GM18526 (cell line): ENCODE data around the gene ICOSLG.
"Not testable (repeated sequence)": the region's sequence is repeated elsewhere in the genome, so short reads cannot be mapped to it uniquely, and the experiment has no call there.

Source experiments
- POLR2A ChIP-seq: IDR thresholded peaks from 3 replicates; pipeline ENCODE4 v1.6.1; 2011; ENCODE audit not compliant: insufficient read length; ENCODE audit errors: extremely low read depth

Gene ICOSLG, protein sequence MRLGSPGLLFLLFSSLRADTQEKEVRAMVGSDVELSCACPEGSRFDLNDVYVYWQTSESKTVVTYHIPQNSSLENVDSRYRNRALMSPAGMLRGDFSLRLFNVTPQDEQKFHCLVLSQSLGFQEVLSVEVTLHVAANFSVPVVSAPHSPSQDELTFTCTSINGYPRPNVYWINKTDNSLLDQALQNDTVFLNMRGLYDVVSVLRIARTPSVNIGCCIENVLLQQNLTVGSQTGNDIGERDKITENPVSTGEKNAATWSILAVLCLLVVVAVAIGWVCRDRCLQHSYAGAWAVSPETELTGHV

GRCh38 chr21:44240842-44241241 lies at the start of gene ICOSLG:
Gene ICOSLG (minus strand): TSS chr21:44240943. CDS start chr21:44240817, 126 bp downstream.
- TF ChIP-seq POLR2A: not testable (repeated sequence)

- TF ChIP-seq POLR2A: no peak
These were observed 48.8 kb upstream of the ICOSLG start for GRCh38 chr21:44289381-44290010.

GRCh38 chr21:44288251-44289110 lies 47.7 kb upstream of the ICOSLG start:
- TF ChIP-seq POLR2A: no peak

DNA sequence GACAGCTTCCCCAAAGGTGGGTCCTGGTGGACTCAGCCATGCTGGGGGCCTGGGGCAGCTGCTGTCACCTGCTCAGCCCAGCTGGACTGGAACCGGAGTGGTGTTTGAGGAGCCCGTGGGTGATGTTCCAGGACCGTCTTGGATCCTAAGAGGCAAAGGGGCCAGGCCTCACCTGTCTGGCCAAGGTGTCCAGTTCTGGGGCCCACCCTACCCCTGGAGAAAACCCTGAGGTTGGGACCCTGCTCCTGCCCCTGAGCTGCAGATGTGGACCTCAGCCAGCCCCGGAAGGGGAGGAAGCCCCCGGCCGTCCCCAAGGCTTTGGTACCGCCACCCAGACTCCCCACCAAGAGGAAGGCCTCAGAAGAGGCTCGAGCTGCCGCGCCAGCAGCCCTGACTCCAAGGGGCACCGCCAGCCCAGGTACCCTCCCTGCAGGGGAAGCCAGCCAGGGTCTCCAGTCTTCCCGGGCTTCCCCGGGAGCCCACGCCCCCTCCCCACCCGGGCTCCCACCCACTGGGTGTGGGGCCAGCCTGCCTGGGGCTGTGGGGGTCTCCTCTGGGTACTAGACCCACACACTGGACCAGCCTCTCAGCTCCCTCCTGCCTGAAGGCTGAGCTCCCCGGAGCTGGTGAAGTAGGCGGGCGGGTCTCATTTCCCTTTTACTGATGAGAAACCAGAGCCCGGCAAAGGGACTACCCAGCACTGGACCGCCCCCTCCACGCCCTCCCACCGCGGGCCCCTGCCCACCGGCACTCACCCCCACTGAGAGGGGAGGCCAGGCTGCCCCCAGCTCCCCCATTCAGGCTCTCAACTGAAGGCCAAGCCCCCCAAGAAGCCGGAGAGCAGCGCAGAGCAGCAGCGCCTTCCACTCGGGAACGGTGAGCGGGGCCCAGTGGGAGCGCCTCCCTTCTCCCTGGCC lies 46.2 kb upstream of the ICOSLG start:
- TF ChIP-seq POLR2A: no peak

DNA sequence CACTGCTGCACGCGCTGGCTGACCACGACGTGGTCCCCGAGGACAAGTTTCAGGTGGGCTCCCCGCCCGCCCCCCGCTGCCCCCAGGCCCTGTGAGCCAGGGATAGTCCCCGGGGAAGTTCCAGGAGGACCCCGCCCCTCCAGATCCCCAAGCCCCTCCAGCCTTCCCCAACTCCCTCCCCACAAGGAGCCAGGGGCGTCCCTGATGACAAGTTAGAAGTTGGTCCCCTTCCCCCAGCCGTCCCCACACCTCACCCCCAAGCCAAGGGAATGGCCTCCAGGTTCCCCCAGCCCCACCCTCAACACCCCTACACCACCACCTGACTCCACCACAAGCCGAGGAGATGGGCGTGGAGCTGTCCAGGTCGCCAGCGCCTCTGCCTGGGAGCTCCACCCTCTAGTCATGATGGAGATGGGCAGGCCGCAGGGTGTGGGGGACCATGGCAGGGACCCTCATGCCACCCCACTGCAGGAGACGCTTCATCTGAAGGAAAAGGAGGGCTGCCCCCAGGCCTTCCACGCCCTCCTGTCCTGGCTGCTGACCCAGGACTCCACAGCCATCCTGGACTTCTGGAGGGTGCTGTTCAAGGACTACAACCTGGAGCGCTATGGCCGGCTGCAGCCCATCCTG lies 45.5 kb upstream of the ICOSLG start:
- no peak for TF ChIP-seq POLR2A

DNA sequence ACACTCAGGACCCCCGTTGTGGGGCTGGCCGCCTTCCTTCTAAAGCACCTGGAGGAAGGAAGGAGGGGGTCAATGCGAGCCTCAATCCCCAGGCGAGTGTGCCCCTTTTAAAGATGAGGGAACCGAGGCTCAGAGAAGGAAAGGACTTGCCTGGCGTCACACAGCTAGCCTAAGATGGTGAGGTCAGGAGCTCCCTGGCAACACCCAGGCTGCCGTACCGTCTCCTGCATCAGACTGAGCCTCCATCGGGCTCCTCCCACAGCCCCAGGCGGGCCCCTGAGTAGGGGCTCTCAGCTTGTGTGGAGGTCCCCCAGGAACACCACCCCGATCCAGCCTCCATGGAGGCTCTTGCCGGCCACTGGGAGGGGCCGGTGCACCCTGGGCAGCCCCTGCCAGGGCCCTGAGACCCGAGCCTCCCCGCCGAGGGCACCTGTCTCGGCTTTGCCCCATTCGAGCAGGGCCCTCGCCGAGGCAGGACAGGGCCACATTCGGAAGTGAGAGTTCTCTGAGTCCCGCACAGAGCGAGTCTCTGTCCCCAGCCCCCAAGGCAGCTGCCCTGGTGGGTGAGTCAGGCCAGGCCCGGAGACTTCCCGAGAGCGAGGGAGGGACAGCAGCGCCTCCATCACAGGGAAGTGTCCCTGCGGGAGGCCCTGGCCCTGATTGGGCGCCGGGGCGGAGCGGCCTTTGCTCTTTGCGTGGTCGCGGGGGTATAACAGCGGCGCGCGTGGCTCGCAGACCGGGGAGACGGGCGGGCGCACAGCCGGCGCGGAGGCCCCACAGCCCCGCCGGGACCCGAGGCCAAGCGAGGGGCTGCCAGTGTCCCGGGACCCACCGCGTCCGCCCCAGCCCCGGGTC lies 44.6 kb upstream of the ICOSLG start, which contains the start of gene AIRE:
AIRE (plus strand) TSS at position 739 of the 855 bp plus-strand sequence. CDS start 131 bp downstream, outside the sequence.
- TF ChIP-seq POLR2A: no peak

DNA sequence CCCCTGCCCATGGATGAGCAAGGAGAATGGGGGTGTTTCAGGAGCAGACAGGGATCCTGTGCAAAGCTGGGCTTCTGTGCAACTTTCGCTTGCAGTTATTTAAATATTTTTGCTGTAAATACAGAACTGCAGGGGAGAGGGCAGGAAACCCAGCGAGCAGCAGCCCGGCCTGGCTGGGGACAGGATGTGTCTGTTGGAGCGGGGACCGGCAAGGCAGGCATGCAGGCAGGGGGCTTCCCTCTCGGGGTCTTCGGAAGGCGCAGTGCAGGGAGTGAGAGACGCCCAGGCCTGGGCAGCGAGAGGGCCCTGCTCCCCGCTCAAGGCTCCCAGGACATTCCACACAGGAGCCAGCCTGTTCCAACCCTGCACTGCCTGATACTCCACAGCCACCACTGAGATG lies 43.2 kb upstream of the ICOSLG start:
- TF ChIP-seq POLR2A: no peak

DNA sequence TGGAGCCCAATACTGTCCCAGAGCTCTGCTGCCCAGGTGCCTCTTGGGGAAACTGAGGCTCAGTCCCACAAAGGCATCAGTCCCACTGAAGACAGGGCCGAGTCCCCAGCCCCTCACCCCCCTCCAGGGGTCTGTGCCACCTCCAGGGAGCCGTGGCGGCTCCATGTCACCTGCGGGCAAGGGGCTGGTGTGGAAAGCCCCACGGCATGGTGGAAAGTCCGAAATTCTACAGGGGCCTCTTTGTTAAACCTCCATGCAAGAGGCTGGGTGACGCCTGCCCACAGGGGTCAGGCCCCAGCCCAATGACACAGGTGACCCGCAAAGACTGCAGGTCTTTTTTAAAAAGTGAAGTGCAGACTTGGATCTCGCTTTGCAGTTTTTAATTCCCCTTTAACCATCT lies 41.6 kb upstream of the ICOSLG start:
- TF ChIP-seq POLR2A: no peak

DNA sequence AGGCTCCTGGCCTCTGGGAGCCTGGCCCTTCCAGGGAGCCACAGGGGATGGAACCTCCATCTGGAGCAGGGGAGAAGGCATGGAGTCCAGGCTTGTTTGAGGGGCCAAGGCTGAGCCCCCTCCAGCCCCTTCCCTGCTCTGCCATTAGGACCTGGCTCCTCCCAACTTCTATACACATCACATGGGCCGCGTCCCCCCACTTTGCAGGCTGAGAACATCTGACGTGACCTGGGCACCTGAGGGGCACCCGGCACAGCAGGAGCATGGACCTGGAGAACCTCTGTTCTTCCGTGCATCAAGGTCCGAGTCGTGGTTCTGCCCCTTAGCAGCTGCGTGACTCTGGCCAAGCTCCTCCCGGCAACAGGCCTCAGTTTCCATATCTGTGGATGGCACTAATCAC lies 41.1 kb upstream of the ICOSLG start:
- TF ChIP-seq POLR2A: no peak

GRCh38 chr21:44279354-44280260 lies 38.9 kb upstream of the ICOSLG start:
- no peak for TF ChIP-seq POLR2A

- no peak for TF ChIP-seq POLR2A
These were observed 34.3 kb upstream of the ICOSLG start for GRCh38 chr21:44275041-44275440.

DNA sequence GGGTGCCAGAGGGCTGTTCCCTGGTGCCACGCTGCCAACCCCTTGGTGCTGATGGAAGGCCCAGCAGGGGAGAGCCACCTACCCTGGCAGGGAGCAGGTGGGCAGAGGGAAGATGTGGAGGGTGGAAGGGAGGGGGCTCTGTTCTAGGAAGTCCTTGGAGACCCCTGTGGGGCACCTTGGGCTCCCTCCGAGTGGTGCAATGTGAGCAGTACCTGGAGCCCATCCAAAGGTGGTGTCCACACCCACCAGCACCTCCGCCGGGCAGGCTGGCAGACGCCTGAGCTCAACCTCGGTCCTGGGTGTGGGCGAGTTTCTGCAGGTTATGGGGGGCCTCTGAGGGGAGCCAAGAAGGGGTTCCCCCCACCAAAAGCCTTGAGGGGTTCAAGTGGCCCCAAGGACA lies 32.3 kb upstream of the ICOSLG start:
- no peak for TF ChIP-seq POLR2A
